Measurements from ENCODE around the gene KIAA0825. TPM values are rescaled to one million over a fixed set of nuclear protein-coding genes. Genes with fewer than 3 reads are reported as not detected.

KIAA0825 gene
- total and polyA plus RNA-seq, 2 experiments from 2014 or later, result 3.0 to 7.0 TPM

- H3K9me2 ChIP-seq (ENCODE audit: insufficient read depth), result no peaks in the 10 kb centered on the region
- in situ Hi-C loops (cut with MboI), result no loop called here
- H4K20me1 ChIP-seq (ENCODE audit: insufficient read depth), result no peaks in the 10 kb centered on the region
- DNase-seq, result no peak
- no peak overlapping the region for H3K4me2 ChIP-seq (ENCODE audit: unreplicated experiment)
- no peaks in the 10 kb centered on the region for H3K9me3 ChIP-seq (ENCODE audit: low read depth)
- no peak overlapping the region for H2AFZ ChIP-seq
- WGBS, 2 experiments (ENCODE audit: low coverage in 1 of 2, low lambda C conversion rate in 2 of 2, missing lambda C conversion rate in 2 of 2), result 74 to 79% methylated on average over 4 of the region's 4 CpGs
- H3K4me1 ChIP-seq (ENCODE audit: insufficient read depth), result peaks cover 9% of the 10 kb centered on the region
- H3K9ac ChIP-seq, result no peak overlapping the region
- no peaks in the 10 kb centered on the region for H3K36me3 ChIP-seq (ENCODE audit: low read depth)
- H3F3A ChIP-seq (ENCODE audit: insufficient read depth), result no peaks in the 10 kb centered on the region
- no peak overlapping the region for H3K4me3 ChIP-seq
- no peak for TF ChIP-seq EZH2 (IDR thresholded peaks at IDR 0.05; ENCODE audit: insufficient read depth, poor library complexity, severe bottlenecking)
- TF ChIP-seq EZH2phosphoT487 (IDR thresholded peaks at IDR 0.05; ENCODE audit: insufficient read depth, low read depth), result no peak
- H3K79me2 ChIP-seq (ENCODE audit: insufficient read depth), result no peaks in the 10 kb centered on the region
- no peak overlapping the region for H3K27ac ChIP-seq
- H3K27me3 ChIP-seq (replicated peaks; ENCODE audit: insufficient read depth), result no peaks in the 10 kb centered on the region
These were observed 351.0 kb downstream of the KIAA0825 start for GRCh38 chr5:94267350-94267899.

GRCh38 chr5:94266170-94266569 lies 352.2 kb downstream of the KIAA0825 start:
- no peak overlapping the region for H3K9ac ChIP-seq
- H3K4me3 ChIP-seq, result no peak overlapping the region
- H3K9me3 ChIP-seq (ENCODE audit: low read depth), result no peaks in the 10 kb centered on the region
- H3K4me2 ChIP-seq (ENCODE audit: unreplicated experiment), result peak overlapping the region; percentile 22
- no peaks in the 10 kb centered on the region for H3K79me2 ChIP-seq (ENCODE audit: insufficient read depth)
- no peaks in the 10 kb centered on the region for H4K20me1 ChIP-seq (ENCODE audit: insufficient read depth)
- TF ChIP-seq EZH2phosphoT487 (IDR thresholded peaks at IDR 0.05; ENCODE audit: insufficient read depth, low read depth), result no peak
- TF ChIP-seq EZH2 (IDR thresholded peaks at IDR 0.05; ENCODE audit: insufficient read depth, poor library complexity, severe bottlenecking), result no peak
- H2AFZ ChIP-seq, result no peak overlapping the region
- no peaks in the 10 kb centered on the region for H3F3A ChIP-seq (ENCODE audit: insufficient read depth)
- H3K36me3 ChIP-seq (ENCODE audit: low read depth), result no peaks in the 10 kb centered on the region
- peaks cover 9% of the 10 kb centered on the region for H3K4me1 ChIP-seq (ENCODE audit: insufficient read depth)
- no peaks in the 10 kb centered on the region for H3K9me2 ChIP-seq (ENCODE audit: insufficient read depth)
- peak; percentile 35 for DNase-seq
- in situ Hi-C loops (cut with MboI), result no loop called here
- no peaks in the 10 kb centered on the region for H3K27me3 ChIP-seq (replicated peaks; ENCODE audit: insufficient read depth)
- no peak overlapping the region for H3K27ac ChIP-seq

- H3K9ac ChIP-seq, result no peak overlapping the region
- in situ Hi-C loops (cut with MboI), result no loop called here
- 64 to 65% methylated on average over 1 of the region's 1 CpG for WGBS, 2 experiments (ENCODE audit: low coverage in 1 of 2, low lambda C conversion rate in 2 of 2, missing lambda C conversion rate in 2 of 2)
- H3K27ac ChIP-seq, result no peak overlapping the region
- no peak overlapping the region for H3K4me2 ChIP-seq (ENCODE audit: unreplicated experiment)
- H3K4me1 ChIP-seq (ENCODE audit: insufficient read depth), result peaks cover 9% of the 10 kb centered on the region
- H3K9me2 ChIP-seq (ENCODE audit: insufficient read depth), result no peaks in the 10 kb centered on the region
- no peak overlapping the region for H3K4me3 ChIP-seq
- H3K36me3 ChIP-seq (ENCODE audit: low read depth), result no peaks in the 10 kb centered on the region
- H3K79me2 ChIP-seq (ENCODE audit: insufficient read depth), result no peaks in the 10 kb centered on the region
- no peak for TF ChIP-seq EZH2 (IDR thresholded peaks at IDR 0.05; ENCODE audit: insufficient read depth, poor library complexity, severe bottlenecking)
- TF ChIP-seq EZH2phosphoT487 (IDR thresholded peaks at IDR 0.05; ENCODE audit: insufficient read depth, low read depth), result no peak
- H3F3A ChIP-seq (ENCODE audit: insufficient read depth), result no peaks in the 10 kb centered on the region
- no peak overlapping the region for H2AFZ ChIP-seq
- H4K20me1 ChIP-seq (ENCODE audit: insufficient read depth), result no peaks in the 10 kb centered on the region
- no peak for DNase-seq
- H3K9me3 ChIP-seq (ENCODE audit: low read depth), result no peaks in the 10 kb centered on the region
- no peaks in the 10 kb centered on the region for H3K27me3 ChIP-seq (replicated peaks; ENCODE audit: insufficient read depth)
These were observed 355.3 kb downstream of the KIAA0825 start for GRCh38 chr5:94263068-94263467.

- H3K9me2 ChIP-seq (ENCODE audit: insufficient read depth), result no peaks in the 10 kb centered on the region
- in situ Hi-C loops (cut with MboI), result no loop called here
- no peaks in the 10 kb centered on the region for H3K4me1 ChIP-seq (ENCODE audit: insufficient read depth)
- no peak for DNase-seq
- WGBS, 2 experiments (ENCODE audit: low coverage in 1 of 2, low lambda C conversion rate in 2 of 2, missing lambda C conversion rate in 2 of 2), result 98 to 100% methylated on average over 1 of the region's 1 CpG
- H3K36me3 ChIP-seq (ENCODE audit: low read depth), result no peaks in the 10 kb centered on the region
- H3K27me3 ChIP-seq (replicated peaks; ENCODE audit: insufficient read depth), result no peaks in the 10 kb centered on the region
- H3K27ac ChIP-seq, result no peak overlapping the region
- no peaks in the 10 kb centered on the region for H4K20me1 ChIP-seq (ENCODE audit: insufficient read depth)
- H2AFZ ChIP-seq, result no peak overlapping the region
- no peaks in the 10 kb centered on the region for H3K9me3 ChIP-seq (ENCODE audit: low read depth)
- TF ChIP-seq EZH2phosphoT487 (IDR thresholded peaks at IDR 0.05; ENCODE audit: insufficient read depth, low read depth) (no peak), EZH2 (IDR thresholded peaks at IDR 0.05; ENCODE audit: insufficient read depth, poor library complexity, severe bottlenecking) (no peak)
- H3K79me2 ChIP-seq (ENCODE audit: insufficient read depth), result no peaks in the 10 kb centered on the region
- no peaks in the 10 kb centered on the region for H3F3A ChIP-seq (ENCODE audit: insufficient read depth)
- H3K9ac ChIP-seq, result no peak overlapping the region
- no peak overlapping the region for H3K4me2 ChIP-seq (ENCODE audit: unreplicated experiment)
- no peak overlapping the region for H3K4me3 ChIP-seq
These were observed 358.3 kb downstream of the KIAA0825 start for GRCh38 chr5:94260096-94260495.

GRCh38 chr5:94254214-94254613 lies 364.2 kb downstream of the KIAA0825 start:
- no peaks in the 10 kb centered on the region for H3F3A ChIP-seq (ENCODE audit: insufficient read depth)
- TF ChIP-seq EZH2 (IDR thresholded peaks at IDR 0.05; ENCODE audit: insufficient read depth, poor library complexity, severe bottlenecking) (no peak), EZH2phosphoT487 (IDR thresholded peaks at IDR 0.05; ENCODE audit: insufficient read depth, low read depth) (no peak)
- WGBS, 2 experiments (ENCODE audit: low coverage in 1 of 2, low lambda C conversion rate in 2 of 2, missing lambda C conversion rate in 2 of 2), result 63 to 76% methylated on average over 3 of the region's 3 CpGs
- DNase-seq, result no peak
- no peak overlapping the region for H3K4me2 ChIP-seq (ENCODE audit: unreplicated experiment)
- no peaks in the 10 kb centered on the region for H3K9me3 ChIP-seq (ENCODE audit: low read depth)
- H3K9me2 ChIP-seq (ENCODE audit: insufficient read depth), result no peaks in the 10 kb centered on the region; the same call in 1 of the 2 replicates
- in situ Hi-C loops (cut with MboI), result no loop called here
- no peak overlapping the region for H3K27ac ChIP-seq
- H3K27me3 ChIP-seq (replicated peaks; ENCODE audit: insufficient read depth), result no peaks in the 10 kb centered on the region
- no peaks in the 10 kb centered on the region for H3K4me1 ChIP-seq (ENCODE audit: insufficient read depth)
- no peak overlapping the region for H2AFZ ChIP-seq
- H3K79me2 ChIP-seq (ENCODE audit: insufficient read depth), result no peaks in the 10 kb centered on the region
- no peaks in the 10 kb centered on the region for H4K20me1 ChIP-seq (ENCODE audit: insufficient read depth)
- H3K4me3 ChIP-seq, result no peak overlapping the region
- no peaks in the 10 kb centered on the region for H3K36me3 ChIP-seq (ENCODE audit: low read depth)
- H3K9ac ChIP-seq, result no peak overlapping the region
